ENCODE data around the gene FIGNL1. TPM values are rescaled to one million over a fixed set of nuclear protein-coding genes. Genes with fewer than 3 reads are reported as not detected.

The FIGNL1 gene, protein sequence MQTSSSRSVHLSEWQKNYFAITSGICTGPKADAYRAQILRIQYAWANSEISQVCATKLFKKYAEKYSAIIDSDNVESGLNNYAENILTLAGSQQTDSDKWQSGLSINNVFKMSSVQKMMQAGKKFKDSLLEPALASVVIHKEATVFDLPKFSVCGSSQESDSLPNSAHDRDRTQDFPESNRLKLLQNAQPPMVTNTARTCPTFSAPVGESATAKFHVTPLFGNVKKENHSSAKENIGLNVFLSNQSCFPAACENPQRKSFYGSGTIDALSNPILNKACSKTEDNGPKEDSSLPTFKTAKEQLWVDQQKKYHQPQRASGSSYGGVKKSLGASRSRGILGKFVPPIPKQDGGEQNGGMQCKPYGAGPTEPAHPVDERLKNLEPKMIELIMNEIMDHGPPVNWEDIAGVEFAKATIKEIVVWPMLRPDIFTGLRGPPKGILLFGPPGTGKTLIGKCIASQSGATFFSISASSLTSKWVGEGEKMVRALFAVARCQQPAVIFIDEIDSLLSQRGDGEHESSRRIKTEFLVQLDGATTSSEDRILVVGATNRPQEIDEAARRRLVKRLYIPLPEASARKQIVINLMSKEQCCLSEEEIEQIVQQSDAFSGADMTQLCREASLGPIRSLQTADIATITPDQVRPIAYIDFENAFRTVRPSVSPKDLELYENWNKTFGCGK
- total RNA-seq, result 32.2 and 52.0 TPM in 2 replicates

DNA sequence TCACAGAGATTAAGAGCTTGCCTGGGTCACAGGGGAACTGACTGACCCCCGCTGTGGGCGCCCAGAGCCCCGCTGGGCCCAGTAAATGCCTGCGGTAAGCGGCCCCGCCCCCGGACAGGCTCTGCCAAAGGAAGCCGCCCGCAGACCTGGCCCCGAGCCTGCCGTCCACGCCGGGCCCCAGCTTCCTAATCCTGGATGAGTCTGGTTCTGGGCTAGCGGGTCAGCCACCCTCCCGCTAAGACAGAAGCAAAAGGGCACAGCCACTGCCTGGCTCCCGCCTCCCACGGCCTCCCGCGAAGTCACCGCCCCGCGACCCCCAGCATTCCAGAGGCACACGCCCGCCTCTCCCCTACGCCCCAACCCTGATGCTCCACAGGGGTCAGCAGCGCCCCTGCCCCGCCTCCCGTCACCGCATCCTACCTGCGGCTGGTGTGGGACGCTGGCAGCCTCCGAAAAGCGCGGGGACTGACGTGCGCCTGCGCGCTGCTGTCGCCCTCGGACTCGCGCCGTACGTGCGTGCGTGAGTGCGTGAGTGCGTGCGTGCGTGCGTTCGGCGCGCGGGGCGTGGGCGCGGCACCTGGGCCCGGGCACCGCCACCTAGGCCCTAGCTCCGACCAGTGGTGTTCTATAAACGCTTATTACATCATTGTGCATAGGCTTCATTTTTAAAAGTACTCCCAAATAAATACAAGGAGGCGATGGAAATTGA lies at the start of gene FIGNL1:
FIGNL1 (minus strand) TSS at position 470 of the 709 bp plus-strand sequence. CDS start 3,063 bp downstream, outside the sequence.
- DNase-seq, result peak; percentile 87

DNA sequence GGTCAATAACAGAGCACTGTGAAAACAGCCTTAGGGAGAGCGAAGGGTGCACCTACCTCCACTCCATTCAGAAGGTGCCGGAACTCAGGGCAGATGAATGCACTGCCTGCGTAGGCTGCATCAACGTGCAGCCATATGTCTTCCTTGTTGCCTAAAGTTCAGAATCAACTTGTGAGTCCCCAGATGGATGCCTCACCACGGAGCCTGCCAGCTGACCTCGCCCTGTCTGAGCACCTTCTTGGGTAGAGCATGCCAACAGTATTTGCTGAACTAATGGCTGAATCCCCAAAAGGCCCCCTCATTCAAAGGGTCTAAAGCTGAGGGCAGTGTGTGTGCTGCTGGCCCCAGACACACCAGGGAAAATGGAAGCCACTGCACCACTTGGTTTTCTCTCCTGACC lies 48.9 kb upstream of the FIGNL1 start:
- DNase-seq, result no peak

DNA sequence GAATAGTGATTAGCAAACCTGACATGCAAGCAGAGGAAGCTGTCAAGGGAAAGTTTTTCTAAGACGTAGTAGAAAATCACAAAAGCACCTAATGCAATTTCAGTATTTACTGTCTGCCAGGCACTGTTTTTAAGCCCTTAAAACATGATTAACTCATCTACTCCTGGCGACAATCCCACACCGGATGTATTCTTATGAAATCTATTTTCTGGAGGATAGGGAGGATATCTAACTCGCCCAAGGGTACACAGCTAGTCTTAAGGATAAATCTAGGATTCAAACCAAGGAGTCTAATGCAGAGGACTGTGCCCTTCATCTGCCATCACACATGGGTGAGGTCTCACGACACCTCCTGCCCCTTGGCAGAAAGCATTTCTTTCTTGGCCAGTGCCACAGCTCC lies 47.8 kb upstream of the FIGNL1 start:
- DNase-seq, result peak; percentile 49

DNA sequence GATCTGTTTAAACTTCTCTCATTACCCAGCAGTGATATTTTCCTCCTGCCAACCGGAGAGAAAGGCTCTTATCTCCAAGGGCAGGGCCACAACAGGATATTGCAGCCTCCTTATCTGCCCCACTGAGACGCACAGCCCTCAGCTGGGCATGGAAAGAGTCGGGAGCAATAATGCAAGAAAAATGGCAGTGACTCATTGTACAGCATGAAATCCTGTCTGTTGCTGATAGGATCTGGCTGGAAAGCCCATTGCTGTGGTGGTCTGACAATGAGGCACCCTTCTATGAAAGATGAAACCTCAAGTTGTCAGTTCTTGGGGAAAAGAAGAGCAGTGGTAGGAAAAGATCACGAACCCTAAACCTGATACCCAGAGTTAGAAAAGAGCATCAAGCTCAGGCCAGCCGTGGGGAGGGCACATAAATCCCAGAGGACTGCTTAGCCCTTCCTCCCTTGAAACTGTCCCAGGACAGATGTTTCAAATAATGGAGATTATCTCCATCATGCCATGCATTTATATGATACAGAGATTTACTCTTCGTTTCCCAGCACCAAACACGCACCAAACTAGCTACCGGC lies 47.0 kb upstream of the FIGNL1 start:
- DNase-seq, result peak; percentile 91

DNA sequence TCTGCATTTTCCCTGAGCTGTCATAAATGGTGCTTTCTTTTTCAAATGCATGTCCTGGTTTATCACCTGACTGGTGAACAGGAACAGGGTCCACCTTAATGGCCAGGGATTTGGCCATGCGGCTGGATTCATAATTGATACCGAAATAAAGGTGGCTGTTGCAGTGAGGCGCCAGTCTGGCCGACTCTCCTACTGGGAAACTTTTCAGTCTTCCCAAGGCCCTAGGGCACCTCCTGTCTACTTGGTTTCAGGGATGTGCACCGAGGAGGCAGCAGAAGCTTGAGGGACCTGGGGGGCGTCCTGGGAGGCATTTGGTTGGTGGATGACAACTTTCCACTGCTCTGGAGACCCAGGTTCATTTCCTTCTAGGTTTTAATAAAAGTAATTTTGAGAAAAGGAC lies 46.4 kb upstream of the FIGNL1 start:
- no peak for DNase-seq

DNA sequence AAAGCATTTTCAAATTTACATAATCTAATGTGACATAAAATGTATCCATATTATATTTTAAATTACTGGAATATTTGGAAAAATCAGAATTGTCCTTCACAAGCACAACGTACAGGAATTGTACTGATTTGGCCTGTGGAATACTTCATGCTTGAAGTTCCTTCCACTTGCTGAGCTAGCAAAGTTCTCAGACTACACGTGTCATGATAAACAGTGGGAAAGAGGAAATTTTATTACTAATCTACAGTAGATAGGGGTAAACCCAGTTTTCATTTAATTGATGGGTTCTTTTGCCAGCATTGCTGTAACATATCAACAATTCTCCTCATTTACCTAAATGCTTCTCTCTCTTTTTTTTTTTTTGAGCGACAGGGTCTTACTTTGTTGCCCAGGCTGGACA lies 45.6 kb upstream of the FIGNL1 start:
- DNase-seq, result peak; percentile 16

DNA sequence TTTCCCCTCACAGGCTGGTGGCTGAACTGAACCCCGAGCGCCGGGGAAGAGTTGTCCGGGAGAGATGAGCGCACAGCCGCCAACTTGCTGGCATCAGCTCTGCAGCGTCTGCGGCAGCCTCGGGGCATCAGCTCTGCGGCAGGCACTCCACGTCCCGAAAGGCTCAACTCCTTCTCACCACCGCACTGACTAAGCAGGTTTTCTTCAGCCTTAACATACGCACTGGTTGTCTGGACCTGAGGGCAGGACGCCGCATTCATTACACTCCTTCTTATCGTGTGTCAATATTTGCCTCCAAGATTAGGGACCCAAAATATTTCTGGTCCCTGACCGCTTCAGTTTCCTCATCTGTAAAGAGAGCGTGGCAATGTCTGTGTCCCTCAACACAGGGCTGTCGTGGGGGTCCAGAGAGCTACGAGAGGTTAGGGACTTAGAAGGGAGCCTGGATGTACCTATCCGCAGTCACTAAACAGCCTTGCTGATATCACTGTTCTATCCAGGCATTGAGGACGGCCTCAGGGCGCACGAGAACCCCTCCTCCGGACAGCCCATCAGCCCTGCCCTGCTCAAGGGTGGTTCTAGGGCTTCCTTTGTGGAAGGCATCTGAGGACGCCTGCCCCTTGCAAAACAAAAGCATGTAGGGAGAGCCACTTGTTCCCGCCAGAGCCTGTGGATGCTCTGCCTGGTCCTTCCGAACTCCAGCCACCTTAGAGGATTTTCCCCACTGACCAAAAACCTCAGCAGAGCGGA lies 42.8 kb upstream of the FIGNL1 start:
- DNase-seq, result no peak

DNA sequence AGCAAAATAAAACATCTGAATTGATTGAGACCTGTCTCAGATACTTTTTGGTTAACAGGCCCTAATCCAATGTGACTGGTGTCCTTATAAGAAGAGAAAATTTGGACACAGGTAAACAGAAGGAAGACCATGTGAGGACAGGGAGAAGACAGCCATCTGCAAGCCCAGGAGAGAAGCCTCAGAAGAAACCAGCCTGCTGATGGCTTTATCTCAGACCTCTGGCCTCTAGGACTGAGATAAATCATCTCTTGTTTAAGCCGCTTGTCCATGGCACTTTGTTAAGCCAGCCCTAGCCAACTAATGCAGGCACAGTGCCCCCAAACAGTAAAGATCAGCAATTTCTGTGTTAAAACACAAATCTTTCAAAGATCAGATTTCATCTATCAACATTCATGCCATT lies 41.8 kb upstream of the FIGNL1 start:
- no peak for DNase-seq

DNA sequence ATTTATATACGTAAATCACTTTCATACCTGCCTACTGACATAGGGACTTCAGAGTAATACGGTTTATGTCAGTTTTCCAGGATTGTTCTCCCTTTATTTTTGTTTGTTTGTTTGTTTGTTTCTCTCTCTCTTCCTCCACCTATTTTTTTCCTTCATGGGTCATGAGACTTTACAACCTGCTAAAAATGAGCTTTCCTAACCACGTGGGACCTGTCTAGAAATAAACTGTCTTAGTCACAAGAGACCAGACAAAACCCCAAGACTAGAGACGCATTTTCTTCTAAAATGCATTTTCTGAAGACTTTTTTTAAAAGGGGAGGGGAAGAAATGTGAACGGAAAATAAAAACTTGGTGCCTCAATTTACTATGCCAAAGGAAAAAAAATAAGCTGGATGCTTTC lies 41.1 kb upstream of the FIGNL1 start:
- no peak for DNase-seq

DNA sequence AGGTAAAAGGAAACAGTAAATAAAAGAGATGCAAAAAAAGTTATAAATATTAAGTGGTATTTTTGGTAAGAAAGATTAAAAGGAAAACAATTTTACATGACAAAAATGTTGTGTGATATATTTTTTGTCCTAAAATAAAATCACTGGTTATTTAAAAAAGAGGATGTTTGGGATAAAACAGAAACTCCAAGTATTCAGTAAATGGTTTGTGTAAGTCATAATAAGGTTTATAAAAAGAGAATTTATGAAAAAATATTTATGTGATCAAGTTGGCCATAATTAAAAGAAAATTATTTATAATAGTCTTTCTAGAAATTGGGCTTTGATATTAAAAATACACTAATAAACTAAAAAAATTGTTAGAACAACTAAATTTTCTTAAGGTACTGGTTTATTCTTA lies 38.2 kb upstream of the FIGNL1 start:
- no peak for DNase-seq

DNA sequence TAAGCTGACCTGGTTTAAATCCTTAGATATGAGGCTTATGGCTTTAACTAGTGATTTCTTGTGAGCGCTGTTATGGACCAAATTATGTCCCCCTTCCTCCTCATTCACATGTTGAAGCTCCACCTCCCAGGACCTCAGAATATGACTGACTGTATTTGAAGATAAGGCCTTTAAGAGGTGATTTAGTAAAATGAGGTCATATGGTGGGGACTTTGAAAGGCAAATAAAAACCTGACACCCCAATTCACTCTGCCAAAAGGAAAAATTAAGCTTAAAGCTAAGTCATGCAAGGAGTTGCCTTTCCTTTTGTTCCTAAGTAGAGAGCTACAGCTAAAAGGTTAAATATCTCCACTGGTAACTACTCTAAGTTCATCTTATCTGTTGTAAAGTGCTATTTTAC lies 36.4 kb upstream of the FIGNL1 start:
- DNase-seq, result no peak

DNA sequence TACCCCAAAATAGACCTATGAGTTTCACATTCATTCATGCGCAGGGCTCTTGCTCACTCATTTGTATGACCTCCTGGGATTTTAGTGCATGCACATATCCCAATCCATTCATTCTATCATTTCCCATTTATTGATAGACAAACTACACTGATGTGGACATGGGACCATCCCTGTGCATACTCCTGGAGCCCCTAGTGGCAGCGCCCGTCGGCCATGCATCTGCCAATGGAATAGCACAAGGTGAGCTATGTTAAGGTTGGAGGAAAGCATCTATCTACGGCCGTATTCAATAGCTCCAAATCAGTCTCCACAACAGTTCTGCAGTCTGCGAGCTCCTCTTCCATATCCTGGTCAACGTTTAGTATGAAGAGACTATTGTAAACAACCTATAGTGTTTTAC lies 31.7 kb upstream of the FIGNL1 start:
- DNase-seq, result no peak

DNA sequence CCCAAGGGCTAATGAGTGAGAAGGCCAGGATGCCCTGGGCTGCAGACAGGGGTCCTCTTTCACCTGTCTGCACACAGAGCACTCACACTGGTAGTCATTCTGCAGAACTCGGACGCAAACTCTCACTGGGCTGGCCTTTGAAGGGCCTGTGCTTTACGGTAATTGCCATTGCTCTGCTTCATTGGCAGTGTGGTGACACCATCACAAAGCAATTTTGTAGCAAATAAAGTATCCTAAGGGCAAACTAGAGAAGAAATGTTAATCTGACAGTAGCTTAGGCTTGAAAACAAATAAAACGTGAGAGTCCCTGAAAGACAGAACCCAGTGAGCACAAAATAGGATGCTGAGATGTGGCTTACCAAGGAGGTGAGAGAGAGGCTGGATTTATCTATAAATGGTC lies 30.6 kb upstream of the FIGNL1 start:
- no peak for DNase-seq

DNA sequence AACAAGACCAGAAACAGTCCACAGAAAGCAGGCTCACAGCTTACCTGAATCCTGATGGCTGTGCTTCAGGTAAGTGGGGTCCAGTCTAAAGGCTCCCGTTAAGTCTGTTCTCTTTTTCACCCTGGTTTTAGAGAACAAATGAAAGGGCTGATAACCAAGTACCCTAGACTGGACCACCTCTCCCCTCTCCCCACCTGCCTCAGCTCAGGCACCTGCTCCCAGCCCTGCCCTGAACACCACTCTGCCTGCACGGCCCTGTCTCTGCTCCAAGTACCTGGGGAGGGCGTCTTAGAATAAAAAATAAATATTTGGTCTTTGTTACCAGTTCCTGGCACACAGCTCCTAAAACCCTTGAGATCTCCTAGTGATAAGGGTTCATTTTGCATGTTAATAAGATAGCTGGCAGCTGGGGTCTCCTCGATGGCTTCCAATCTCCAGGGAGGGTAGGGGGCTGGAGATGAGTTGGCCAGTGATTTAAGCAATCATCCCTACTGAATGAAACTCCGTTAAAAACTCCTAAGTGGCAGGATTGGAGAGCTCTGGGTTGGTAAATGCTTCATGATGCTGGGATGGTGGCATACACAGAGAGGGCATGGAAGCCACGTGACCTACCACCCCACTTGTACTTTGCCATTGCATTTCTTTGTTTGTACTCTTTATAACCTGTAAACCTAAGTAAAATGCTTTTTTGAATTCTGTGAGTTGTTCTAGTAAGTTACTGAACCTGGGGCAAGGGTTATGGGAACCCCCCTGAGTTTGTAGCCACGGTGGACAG lies 29.8 kb upstream of the FIGNL1 start:
- DNase-seq, result no peak

DNA sequence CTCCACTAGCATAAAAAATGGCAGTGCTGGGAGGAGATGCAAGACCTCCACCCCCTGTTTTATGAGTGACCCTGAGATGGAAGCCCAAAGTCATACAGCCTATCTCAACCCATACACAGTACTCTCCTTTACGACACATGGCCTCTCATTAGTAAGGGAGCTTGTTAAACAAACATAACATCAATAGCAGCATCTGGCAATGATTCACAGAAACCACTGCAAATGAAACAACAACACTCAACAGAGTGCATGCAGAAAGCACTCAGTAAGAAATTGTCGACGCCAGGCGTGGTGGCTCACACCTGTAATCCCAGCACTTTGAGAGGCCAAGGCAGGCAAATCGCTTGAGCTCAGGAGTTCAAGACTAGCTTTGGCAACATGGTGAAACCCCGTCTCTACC lies 27.5 kb upstream of the FIGNL1 start:
- DNase-seq, result no peak

DNA sequence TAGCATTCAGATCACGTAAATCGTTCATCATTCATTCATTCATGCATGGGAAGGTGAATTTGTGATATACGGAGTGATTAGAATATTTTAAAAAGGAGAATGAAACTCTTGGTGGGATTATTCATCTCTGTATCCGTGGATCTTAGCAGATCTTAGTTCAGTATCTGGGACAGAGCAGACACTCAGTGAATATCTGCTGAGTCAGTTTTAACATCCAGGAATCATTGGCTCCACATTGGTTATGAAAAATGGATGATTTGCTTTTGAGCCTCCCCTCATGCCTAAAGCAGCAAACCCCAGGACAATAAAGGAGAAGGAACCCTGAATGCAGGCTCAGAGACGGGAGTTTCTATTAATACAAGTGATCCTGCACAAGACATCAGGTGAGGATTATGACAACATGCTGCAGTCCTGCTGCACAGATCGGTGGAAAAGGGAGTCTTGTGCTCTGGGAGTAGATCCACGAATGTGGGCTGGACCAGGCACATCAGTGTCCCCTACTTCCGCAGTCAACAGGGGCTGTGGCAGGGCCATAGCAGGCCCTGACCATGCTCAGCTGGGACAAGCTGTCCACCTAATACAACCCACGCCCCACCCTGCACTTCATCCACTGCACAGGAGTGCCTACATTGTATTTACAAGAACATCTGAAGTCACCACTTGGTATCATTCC lies 26.9 kb upstream of the FIGNL1 start:
- no peak for DNase-seq

DNA sequence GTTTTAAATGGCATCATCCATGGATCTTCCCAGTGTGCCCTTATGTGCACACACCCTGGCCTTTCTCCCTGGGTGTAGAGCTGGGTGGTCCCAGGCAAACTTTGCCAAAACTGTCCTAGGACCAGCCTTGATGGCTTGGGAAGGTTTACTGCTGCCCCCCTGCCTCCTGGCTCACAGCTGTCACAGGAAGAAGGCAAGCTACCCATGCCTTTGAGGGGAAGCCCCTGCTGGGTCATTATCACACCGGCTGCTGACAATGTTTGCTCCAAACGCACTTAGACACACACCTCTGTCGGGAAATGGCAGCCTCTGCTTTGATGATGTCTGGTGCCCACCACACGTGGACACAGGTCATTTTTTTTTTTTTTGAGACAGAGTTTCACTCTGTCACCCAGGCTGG lies 25.2 kb upstream of the FIGNL1 start:
- DNase-seq, result no peak

DNA sequence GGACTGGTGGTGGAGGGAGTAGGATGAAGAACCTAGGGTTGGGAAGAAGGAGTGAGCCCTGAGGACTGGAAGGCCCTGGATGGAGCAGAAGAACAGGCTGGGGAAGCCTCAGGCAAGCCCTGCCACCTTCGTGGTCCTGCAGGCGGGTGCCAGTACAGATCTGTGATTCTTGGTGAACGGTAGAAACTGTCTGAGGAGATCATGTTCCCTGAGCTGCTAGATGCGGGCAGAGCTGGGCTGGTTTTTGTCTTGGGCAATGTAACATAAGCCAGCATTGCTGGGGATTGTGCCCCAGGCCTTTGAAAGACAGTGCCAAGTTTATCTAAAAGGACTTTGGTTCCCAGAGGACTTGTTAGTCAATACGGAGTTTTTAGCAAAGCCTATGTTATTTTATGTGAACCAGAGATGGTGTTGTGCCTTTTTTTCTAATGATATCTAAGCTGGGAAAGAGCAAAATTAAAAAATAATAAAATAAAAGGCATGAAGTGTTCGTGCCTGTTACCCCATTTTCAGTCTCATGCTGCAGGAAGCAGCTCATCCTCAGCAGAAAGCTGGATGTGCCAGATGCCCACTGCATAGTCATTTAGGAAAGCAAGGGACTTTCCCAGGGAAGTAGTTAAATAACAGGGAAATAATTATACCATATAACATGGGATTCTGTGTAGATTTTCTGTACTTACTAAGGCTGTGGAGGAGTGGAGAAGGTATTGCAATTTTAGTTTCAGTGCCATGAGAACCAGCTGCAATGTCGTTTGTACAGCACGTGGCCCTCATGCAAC lies 24.4 kb upstream of the FIGNL1 start:
- DNase-seq, result peak; percentile 41

DNA sequence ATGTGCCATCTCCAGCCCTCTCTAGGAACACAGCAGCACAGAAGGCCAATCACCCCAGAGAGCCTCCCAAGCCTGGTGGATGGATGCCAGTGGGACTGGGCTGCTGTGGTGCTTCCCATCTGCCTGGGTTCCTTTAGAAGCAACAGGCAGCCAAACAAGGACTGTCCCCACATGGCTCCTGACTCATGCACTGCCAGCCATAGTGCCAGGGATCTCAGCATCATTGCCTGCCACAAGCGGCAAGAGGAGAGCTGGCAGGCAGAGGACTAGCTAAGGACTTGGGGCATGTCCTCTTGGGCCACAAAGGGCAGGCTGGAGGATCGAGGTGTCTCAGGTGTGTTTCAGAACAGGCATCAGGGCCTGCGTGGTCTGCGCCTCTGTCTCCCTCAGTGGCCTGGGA lies 23.4 kb upstream of the FIGNL1 start:
- no peak for DNase-seq

DNA sequence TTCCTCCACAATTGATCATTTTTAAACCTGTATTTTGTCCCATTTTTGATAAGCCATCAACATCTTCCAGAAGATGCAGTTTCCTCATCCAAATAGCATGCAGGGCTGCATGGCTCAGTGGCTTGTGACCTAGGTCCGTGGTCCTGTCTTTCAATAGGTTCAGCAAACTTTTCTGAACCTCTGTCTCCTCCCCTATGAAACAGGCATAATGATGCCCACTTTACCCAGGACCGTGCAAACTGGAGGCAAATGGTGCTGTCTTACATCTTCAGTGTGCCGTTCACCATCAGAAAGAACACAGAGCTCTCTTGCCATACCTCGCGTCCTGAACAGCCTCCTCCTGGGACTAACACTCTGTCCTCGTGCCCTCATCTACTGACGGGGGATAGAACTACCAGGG lies 22.3 kb upstream of the FIGNL1 start:
- DNase-seq, result no peak

Measured in dermis blood vessel endothelial cell (primary cell).